Tibial nerve (tissue), 4 donors: Measurements from ENCODE around the gene NFIB.

Experiments
- EP300 ChIP-seq, 2 donors: sonication (generic); formaldehyde crosslinking; IDR thresholded peaks; one replicate each; pipeline ENCODE4 v1.6.1; 2017; ENCODE audit warnings: antibody characterized with exemption in 2 of 2, mild to moderate bottlenecking in 1 of 2
- POLR2A ChIP-seq, 2 donors: fragments of 450-650 bp; IDR thresholded peaks; one replicate each; pipeline ENCODE4 v1.6.1; 2017; ENCODE audit warnings: antibody characterized with exemption in 2 of 2, mild to moderate bottlenecking in 2 of 2, moderate library complexity in 2 of 2
- TF ChIP-seq, protein P1 (sequence below), 5 experiments: fragments of 200-600 bp in 3 of 5; fragments of 450-650 bp in 2 of 5; sonication (generic) in 3 of 5; IDR thresholded peaks; one replicate each; pipeline ENCODE4 v1.5.1; 2016 to 2019; ENCODE audit warnings: antibody characterized with exemption in 5 of 5, mild to moderate bottlenecking in 3 of 5, moderate library complexity in 2 of 5

DNA sequence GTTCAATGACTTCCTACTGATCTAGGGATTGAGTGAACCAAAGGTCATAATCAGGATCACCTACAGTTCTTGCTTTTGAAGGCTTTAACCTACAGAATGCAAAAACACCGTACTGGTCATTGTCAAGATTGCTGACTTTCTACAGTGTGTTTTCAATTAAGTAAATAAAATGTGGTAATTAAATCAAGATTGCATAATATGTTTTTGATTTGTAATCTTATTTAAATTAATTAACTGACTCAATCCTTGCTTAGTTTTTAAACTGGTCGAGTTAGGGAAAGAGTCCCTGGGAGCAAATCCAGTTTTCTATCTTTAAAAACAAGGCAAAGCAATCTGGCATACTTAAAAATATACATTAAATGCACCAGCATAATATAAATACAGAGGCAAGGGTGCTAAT lies 125.9 kb downstream of the NFIB start:
- TF ChIP-seq, protein P1, sequence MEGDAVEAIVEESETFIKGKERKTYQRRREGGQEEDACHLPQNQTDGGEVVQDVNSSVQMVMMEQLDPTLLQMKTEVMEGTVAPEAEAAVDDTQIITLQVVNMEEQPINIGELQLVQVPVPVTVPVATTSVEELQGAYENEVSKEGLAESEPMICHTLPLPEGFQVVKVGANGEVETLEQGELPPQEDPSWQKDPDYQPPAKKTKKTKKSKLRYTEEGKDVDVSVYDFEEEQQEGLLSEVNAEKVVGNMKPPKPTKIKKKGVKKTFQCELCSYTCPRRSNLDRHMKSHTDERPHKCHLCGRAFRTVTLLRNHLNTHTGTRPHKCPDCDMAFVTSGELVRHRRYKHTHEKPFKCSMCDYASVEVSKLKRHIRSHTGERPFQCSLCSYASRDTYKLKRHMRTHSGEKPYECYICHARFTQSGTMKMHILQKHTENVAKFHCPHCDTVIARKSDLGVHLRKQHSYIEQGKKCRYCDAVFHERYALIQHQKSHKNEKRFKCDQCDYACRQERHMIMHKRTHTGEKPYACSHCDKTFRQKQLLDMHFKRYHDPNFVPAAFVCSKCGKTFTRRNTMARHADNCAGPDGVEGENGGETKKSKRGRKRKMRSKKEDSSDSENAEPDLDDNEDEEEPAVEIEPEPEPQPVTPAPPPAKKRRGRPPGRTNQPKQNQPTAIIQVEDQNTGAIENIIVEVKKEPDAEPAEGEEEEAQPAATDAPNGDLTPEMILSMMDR (IDR thresholded peaks at IDR 0.05): no peak
- TF ChIP-seq POLR2A (IDR thresholded peaks at IDR 0.05): no peak
- no peak for TF ChIP-seq EP300 (IDR thresholded peaks at IDR 0.05)
